Putamen (tissue), 1 donor: ENCODE measurements around the gene APOF.
"Not testable (repeated sequence)": the region's sequence is repeated elsewhere in the genome, so short reads cannot be mapped to it uniquely, and the experiment has no call there.

Experiments
- DNase-seq: peaks from one replicate; pipeline ENCODE4 v3.0.0-alpha.2; 2016; ENCODE audit warnings: low spot score

APOF gene

GRCh38 chr12:56366948-56367347 is 4.3 kb upstream of the APOF start:
- no peak for DNase-seq

- no peak for DNase-seq
Measured at GRCh38 chr12:56361487-56362129, 1.0 kb downstream of the APOF start.

- DNase-seq: peak; percentile 100
Measured at GRCh38 chr12:56359851-56360767, 2.5 kb downstream of the APOF start, which contains the start of gene STAT2. Gene STAT2 (minus strand): TSS chr12:56360107. CDS start chr12:56356571, 3,536 bp downstream.

- peak; percentile 69 for DNase-seq
Measured at GRCh38 chr12:56358836-56359532, 3.7 kb downstream of the APOF start.

GRCh38 chr12:56351325-56351724 is 11.3 kb downstream of the APOF start:
- DNase-seq: no peak

- DNase-seq: no peak
Measured at GRCh38 chr12:56350662-56351061, 12.0 kb downstream of the APOF start.

- no peak for DNase-seq
Measured at GRCh38 chr12:56348776-56349175, 13.9 kb downstream of the APOF start.

GRCh38 chr12:56347255-56347654 is 15.4 kb downstream of the APOF start:
- not testable (repeated sequence) for DNase-seq

GRCh38 chr12:56346675-56347074 is 16.0 kb downstream of the APOF start:
- DNase-seq: no peak

- DNase-seq: not testable (repeated sequence)
Measured at GRCh38 chr12:56342290-56342689, 20.4 kb downstream of the APOF start.

- DNase-seq: no peak
Measured at GRCh38 chr12:56341616-56342015, 21.0 kb downstream of the APOF start.

- DNase-seq: no peak
Measured at GRCh38 chr12:56339158-56339422, 23.6 kb downstream of the APOF start.

GRCh38 chr12:56338308-56339157 is 24.1 kb downstream of the APOF start, which contains the start of gene IL23A:
Gene IL23A (plus strand): TSS chr12:56338884. CDS start chr12:56339045, 161 bp downstream.
- no peak for DNase-seq

- no peak for DNase-seq
Measured at GRCh38 chr12:56337753-56338251, 24.9 kb downstream of the APOF start.

GRCh38 chr12:56336361-56337167 is 26.1 kb downstream of the APOF start:
- no peak for DNase-seq

- DNase-seq: not testable (repeated sequence)
Measured at GRCh38 chr12:56335527-56335926, 27.1 kb downstream of the APOF start.

GRCh38 chr12:56334490-56334793 is 28.2 kb downstream of the APOF start:
- DNase-seq: no peak

- DNase-seq: peak; percentile 98
Measured at GRCh38 chr12:56333679-56334489, 28.8 kb downstream of the APOF start, which contains the start of gene PAN2. Gene PAN2 (minus strand): TSS chr12:56334000. CDS start chr12:56333094, 906 bp downstream.

GRCh38 chr12:56333197-56333678 is 29.4 kb downstream of the APOF start:
- DNase-seq: no peak
